GM18498 (cell line): ENCODE data around the gene CDC14A.
"Not testable (repeated sequence)": the region's sequence is repeated elsewhere in the genome, so short reads cannot be mapped to it uniquely, and the experiment has no call there.

Experiments
- ATAC-seq: cut with Tn5 transposase; IDR thresholded peaks from one replicate; pipeline ENCODE4 v1.9.1; 2021; ENCODE audit warnings: mild to moderate bottlenecking, moderate library complexity; ENCODE audit not compliant: unreplicated experiment

Gene CDC14A

GRCh38 chr1:100400404-100400803, 48.1 kb downstream of the CDC14A start:
- peak; percentile 79 for ATAC-seq

GRCh38 chr1:100404821-100405220, 52.5 kb downstream of the CDC14A start:
- ATAC-seq, result no peak

GRCh38 chr1:100405902-100406301, 53.6 kb downstream of the CDC14A start:
- not testable (repeated sequence) for ATAC-seq

- not testable (repeated sequence) for ATAC-seq
Measured at GRCh38 chr1:100407390-100407789, 55.1 kb downstream of the CDC14A start.

GRCh38 chr1:100411019-100411418, 58.7 kb downstream of the CDC14A start:
- no peak for ATAC-seq

- no peak for ATAC-seq
Measured at GRCh38 chr1:100411574-100411973, 59.3 kb downstream of the CDC14A start.

- ATAC-seq, result no peak
Measured at GRCh38 chr1:100413035-100413434, 60.7 kb downstream of the CDC14A start.

- no peak for ATAC-seq
Measured at GRCh38 chr1:100414693-100415497, 62.6 kb downstream of the CDC14A start.

- ATAC-seq, result no peak
Measured at GRCh38 chr1:100415498-100415778, 63.1 kb downstream of the CDC14A start.

- no peak for ATAC-seq
Measured at GRCh38 chr1:100419072-100419471, 66.8 kb downstream of the CDC14A start.

GRCh38 chr1:100422065-100422464, 69.8 kb downstream of the CDC14A start:
- ATAC-seq, result no peak

GRCh38 chr1:100423832-100424337, 71.6 kb downstream of the CDC14A start:
- peak; percentile 85 for ATAC-seq

GRCh38 chr1:100428160-100428559, 75.9 kb downstream of the CDC14A start:
- ATAC-seq, result no peak

GRCh38 chr1:100430325-100430756, 78.0 kb downstream of the CDC14A start:
- no peak for ATAC-seq

- no peak for ATAC-seq
Measured at GRCh38 chr1:100431954-100432353, 79.6 kb downstream of the CDC14A start.

- ATAC-seq, result no peak
Measured at GRCh38 chr1:100433563-100433962, 81.3 kb downstream of the CDC14A start.

- ATAC-seq, result no peak
Measured at GRCh38 chr1:100434831-100435230, 82.5 kb downstream of the CDC14A start.

- no peak for ATAC-seq
Measured at GRCh38 chr1:100438375-100438774, 86.1 kb downstream of the CDC14A start.

GRCh38 chr1:100438789-100439188, 86.5 kb downstream of the CDC14A start:
- no peak for ATAC-seq

- ATAC-seq, result no peak
Measured at GRCh38 chr1:100440075-100440809, 87.9 kb downstream of the CDC14A start.

GRCh38 chr1:100441146-100441545, 88.8 kb downstream of the CDC14A start:
- ATAC-seq, result no peak

GRCh38 chr1:100441651-100442050, 89.3 kb downstream of the CDC14A start:
- ATAC-seq, result no peak
